ES-I3 (cell line): ENCODE results near the gene KLK3.
"Not testable (repeated sequence)": the region's sequence is repeated elsewhere in the genome, so short reads cannot be mapped to it uniquely, and the experiment has no call there.

Experiments
- H3K36me3 ChIP-seq: 2 replicates; pipeline ENCODE4 v1.6.1; 2013; ENCODE audit warnings: mild to moderate bottlenecking, low read length, control low read depth, moderate library complexity; ENCODE audit not compliant: insufficient read depth
- H3K4me1 ChIP-seq: 2 replicates; pipeline ENCODE4 v1.6.1; 2013; ENCODE audit warnings: mild to moderate bottlenecking, control low read depth, low read length; ENCODE audit not compliant: insufficient read depth
- H3K9ac ChIP-seq: 2 replicates; pipeline ENCODE4 v1.6.1; 2013; ENCODE audit warnings: low read depth, mild to moderate bottlenecking, low read length, moderate library complexity
- H3K9me3 ChIP-seq: 2 replicates; pipeline ENCODE4 v1.6.1; 2013; ENCODE audit warnings: mild to moderate bottlenecking, low read length, moderate library complexity; ENCODE audit not compliant: control insufficient read depth, insufficient read depth

KLK3 gene

GRCh38 chr19:50854636-50855410, at the start of gene KLK3:
KLK3 (plus strand) TSS chr19:50854915; CDS start chr19:50854956, 41 bp downstream.
- Histone ChIP-seq H3K4me1 (0 out of 2 replicates have a peak, but pooled peaks cover 3% of the 10 kb centered on the region), H3K36me3 (no peaks in the 10 kb centered on the region), H3K9ac (no peak within 1 kb of the TSS), H3K9me3 (no peaks in the 10 kb centered on the region)

- Histone ChIP-seq H3K4me1 (no peaks in the 10 kb centered on the region), H3K9me3 (no peaks in the 10 kb centered on the region), H3K36me3 (no peaks in the 10 kb centered on the region), H3K9ac (no peak overlapping the region)
These were observed 45.9 kb upstream of the KLK3 start for GRCh38 chr19:50808856-50809255.

- not testable (repeated sequence) for H3K9me3 ChIP-seq, H3K36me3 ChIP-seq, H3K4me1 ChIP-seq, H3K9ac ChIP-seq
These were observed 43.0 kb upstream of the KLK3 start for GRCh38 chr19:50811622-50812238.

- Histone ChIP-seq H3K9ac (no peak overlapping the region), H3K4me1 (no peaks in the 10 kb centered on the region), H3K9me3 (no peaks in the 10 kb centered on the region; the same call in 1 of the 2 replicates), H3K36me3 (no peaks in the 10 kb centered on the region; the same call in 1 of the 2 replicates)
These were observed 42.2 kb upstream of the KLK3 start for GRCh38 chr19:50812474-50812873.

- Histone ChIP-seq H3K4me1 (peaks cover 6% of the 10 kb centered on the region; the same call in 1 of the 2 replicates), H3K36me3 (no peaks in the 10 kb centered on the region; the same call in 1 of the 2 replicates), H3K9ac (no peak overlapping the region), H3K9me3 (no peaks in the 10 kb centered on the region; the same call in 1 of the 2 replicates)
These were observed 39.8 kb upstream of the KLK3 start for GRCh38 chr19:50814883-50815282.

- peaks cover 8% of the 10 kb centered on the region; the same call in 1 of the 2 replicates for H3K4me1 ChIP-seq
- H3K9ac ChIP-seq = no peak overlapping the region
- H3K9me3 ChIP-seq = no peaks in the 10 kb centered on the region; the same call in 1 of the 2 replicates
- H3K36me3 ChIP-seq = no peaks in the 10 kb centered on the region; the same call in 1 of the 2 replicates
These were observed 39.3 kb upstream of the KLK3 start for GRCh38 chr19:50815439-50815838.

- Histone ChIP-seq H3K9ac (peak overlapping the region; percentile 67), H3K4me1 (peaks cover 18% of the 10 kb centered on the region; the same call in 1 of the 2 replicates)
These were observed 36.5 kb upstream of the KLK3 start for GRCh38 chr19:50817941-50818858.

GRCh38 chr19:50818859-50819472, 35.7 kb upstream of the KLK3 start:
- no peaks in the 10 kb centered on the region; the same call in 1 of the 2 replicates for H3K9me3 ChIP-seq

More at GRCh38 chr19:50817941-50818858, 36.5 kb upstream of the KLK3 start:
- Histone ChIP-seq H3K36me3 (no peaks in the 10 kb centered on the region; the same call in 1 of the 2 replicates), H3K9me3 (no peaks in the 10 kb centered on the region; the same call in 1 of the 2 replicates)

GRCh38 chr19:50819636-50820035, 35.1 kb upstream of the KLK3 start:
- peak overlapping the region; percentile 28; the same call in 1 of the 2 replicates for H3K9ac ChIP-seq

More at GRCh38 chr19:50818859-50819472, 35.7 kb upstream of the KLK3 start:
- Histone ChIP-seq H3K36me3 (no peaks in the 10 kb centered on the region; the same call in 1 of the 2 replicates), H3K9ac (no peak overlapping the region), H3K4me1 (peaks cover 18% of the 10 kb centered on the region; the same call in 1 of the 2 replicates)

GRCh38 chr19:50820086-50820485, 34.6 kb upstream of the KLK3 start:
- H3K36me3 ChIP-seq = no peaks in the 10 kb centered on the region; the same call in 1 of the 2 replicates
- H3K9ac ChIP-seq = peak overlapping the region; percentile 28; the same call in 1 of the 2 replicates
- H3K4me1 ChIP-seq = peaks cover 18% of the 10 kb centered on the region; the same call in 1 of the 2 replicates

More at GRCh38 chr19:50819636-50820035, 35.1 kb upstream of the KLK3 start:
- Histone ChIP-seq H3K36me3 (no peaks in the 10 kb centered on the region; the same call in 1 of the 2 replicates), H3K4me1 (peaks cover 18% of the 10 kb centered on the region; the same call in 1 of the 2 replicates), H3K9me3 (no peaks in the 10 kb centered on the region; the same call in 1 of the 2 replicates)

GRCh38 chr19:50820549-50821247, 34.0 kb upstream of the KLK3 start:
- Histone ChIP-seq H3K9me3 (no peaks in the 10 kb centered on the region), H3K4me1 (peaks cover 18% of the 10 kb centered on the region; the same call in 1 of the 2 replicates), H3K36me3 (no peaks in the 10 kb centered on the region), H3K9ac (peak overlapping the region; percentile 20; the same call in 1 of the 2 replicates)

More at GRCh38 chr19:50820086-50820485, 34.6 kb upstream of the KLK3 start:
- no peaks in the 10 kb centered on the region; the same call in 1 of the 2 replicates for H3K9me3 ChIP-seq

- H3K9me3 ChIP-seq = no peaks in the 10 kb centered on the region
- H3K4me1 ChIP-seq = peaks cover 18% of the 10 kb centered on the region; the same call in 1 of the 2 replicates
- no peaks in the 10 kb centered on the region for H3K36me3 ChIP-seq
- H3K9ac ChIP-seq = peak overlapping the region; percentile 20; the same call in 1 of the 2 replicates
These were observed 33.5 kb upstream of the KLK3 start for GRCh38 chr19:50821248-50821612.

GRCh38 chr19:50821622-50822021, 33.1 kb upstream of the KLK3 start:
- Histone ChIP-seq H3K9ac (no peak overlapping the region), H3K4me1 (peaks cover 18% of the 10 kb centered on the region; the same call in 1 of the 2 replicates)

More at GRCh38 chr19:50821622-50822021, 33.1 kb upstream of the KLK3 start:
- H3K36me3 ChIP-seq = no peaks in the 10 kb centered on the region
- H3K9me3 ChIP-seq = no peaks in the 10 kb centered on the region
